ENCODE measurements around the gene ZFYVE28. TPM values are rescaled to one million over a fixed set of nuclear protein-coding genes. Genes with fewer than 3 reads are reported as not detected.

Gene ZFYVE28
- total and polyA plus RNA-seq, 11 donors, result 2.6 to 11.9 (median 5.5) TPM

- TF ChIP-seq POLR2A (IDR thresholded peaks at IDR 0.05) (no peak), CTCF (IDR thresholded peaks at IDR 0.05) (no peak)
- Histone ChIP-seq H3K27ac (no peak overlapping the region), H3K36me3 (no peaks in the 10 kb centered on the region), H3K4me1 (no peaks in the 10 kb centered on the region), H3K9me3 (peaks cover 0 to 5% (median 0%) of the 10 kb centered on the region in 12 donors), H3K27me3 (no peaks in the 10 kb centered on the region), H3K4me3 (no peak overlapping the region)
- intact Hi-C loops (cut with DNase I), result no loop called here
- DNase-seq (no peak), ATAC-seq (no peak)
- WGBS, 4 donors, result 75 to 90% (median 84%) methylated on average over 14 of the region's 14 CpGs
Measured at GRCh38 chr4:2377241-2377640, 41.2 kb downstream of the ZFYVE28 start.

- ATAC-seq (no peak), DNase-seq (no peak)
- H3K4me1 ChIP-seq, result no peaks in the 10 kb centered on the region
- H3K36me3 ChIP-seq, result peaks cover 0 to 4% (median 0%) of the 10 kb centered on the region in 9 donors
- intact Hi-C loops (cut with DNase I), result no loop called here
- WGBS, 4 donors, result 68 to 77% (median 69%) methylated on average over 8 to 10 of the region's 10 CpGs
- no peak overlapping the region for H3K4me3 ChIP-seq
- TF ChIP-seq CTCF (IDR thresholded peaks at IDR 0.05) (no peak), POLR2A (IDR thresholded peaks at IDR 0.05) (no peak)
- no peaks in the 10 kb centered on the region for H3K9me3 ChIP-seq
- no peaks in the 10 kb centered on the region for H3K27me3 ChIP-seq
- no peak overlapping the region for H3K27ac ChIP-seq
Measured at GRCh38 chr4:2375427-2375826, 43.0 kb downstream of the ZFYVE28 start.

- WGBS, 4 donors, result 88 to 92% (median 90%) methylated on average over 7 of the region's 7 CpGs
Measured at GRCh38 chr4:2373532-2373931, 44.9 kb downstream of the ZFYVE28 start.

GRCh38 chr4:2372488-2373030 is 45.9 kb downstream of the ZFYVE28 start:
- no peaks in the 10 kb centered on the region for H3K4me1 ChIP-seq
- DNase-seq, result no peak
- peaks cover 0 to 10% (median 3%) of the 10 kb centered on the region in 12 donors for H3K9me3 ChIP-seq
- no peak overlapping the region for H3K27ac ChIP-seq
- peaks cover 0 to 4% (median 0%) of the 10 kb centered on the region in 9 donors for H3K36me3 ChIP-seq
- intact Hi-C loops (cut with DNase I), result no loop called here
- WGBS, 4 donors, result 86 to 92% (median 88%) methylated on average over 11 to 14 of the region's 14 CpGs
- no peak overlapping the region for H3K4me3 ChIP-seq
- TF ChIP-seq POLR2A (IDR thresholded peaks at IDR 0.05), result no peak
- no peak for TF ChIP-seq CTCF (IDR thresholded peaks at IDR 0.05)
- no peaks in the 10 kb centered on the region for H3K27me3 ChIP-seq
- ATAC-seq, result no peak

More at GRCh38 chr4:2373532-2373931, 44.9 kb downstream of the ZFYVE28 start:
- ATAC-seq, result no peak
- H3K27me3 ChIP-seq, result no peaks in the 10 kb centered on the region
- H3K4me1 ChIP-seq, result no peaks in the 10 kb centered on the region
- no peak for DNase-seq
- no peak overlapping the region for H3K4me3 ChIP-seq
- peaks cover 0 to 9% (median 3%) of the 10 kb centered on the region in 12 donors for H3K9me3 ChIP-seq
- no peak for TF ChIP-seq POLR2A (IDR thresholded peaks at IDR 0.05)
- TF ChIP-seq CTCF (IDR thresholded peaks at IDR 0.05), result no peak
- no peak overlapping the region for H3K27ac ChIP-seq
- H3K36me3 ChIP-seq, result peaks cover 0 to 4% (median 0%) of the 10 kb centered on the region in 9 donors
- intact Hi-C loops (cut with DNase I), result no loop called here
